HG03108 (cell line): ENCODE results near the gene PATL1.
"Not testable (repeated sequence)": the region's sequence is repeated elsewhere in the genome, so short reads cannot be mapped to it uniquely, and the experiment has no call there.

ENCODE experiments used
- ATAC-seq: cut with Tn5 transposase; IDR thresholded peaks from one replicate; pipeline ENCODE4 v1.9.1; 2021; ENCODE audit warnings: moderate library complexity; ENCODE audit not compliant: unreplicated experiment

Gene PATL1

GRCh38 chr11:59678118-59678812, 9.4 kb upstream of the PATL1 start:
- ATAC-seq: no peak

GRCh38 chr11:59676205-59676604, 7.4 kb upstream of the PATL1 start:
- no peak for ATAC-seq

- ATAC-seq: no peak
Observed at GRCh38 chr11:59674291-59674690, 5.5 kb upstream of the PATL1 start.

- ATAC-seq: no peak
Observed at GRCh38 chr11:59673291-59673690, 4.5 kb upstream of the PATL1 start.

- no peak for ATAC-seq
Observed at GRCh38 chr11:59671471-59671870, 2.6 kb upstream of the PATL1 start.

GRCh38 chr11:59669611-59670009, 773 bp upstream of the PATL1 start:
- no peak for ATAC-seq

GRCh38 chr11:59668188-59668949, 468 bp downstream of the PATL1 start:
- peak; percentile 6 for ATAC-seq

GRCh38 chr11:59667812-59668187, 1.0 kb downstream of the PATL1 start:
- no peak for ATAC-seq

- no peak for ATAC-seq
Observed at GRCh38 chr11:59666969-59667368, 1.9 kb downstream of the PATL1 start.

GRCh38 chr11:59660621-59661020, 8.2 kb downstream of the PATL1 start:
- ATAC-seq: no peak

- ATAC-seq: no peak
Observed at GRCh38 chr11:59659981-59660380, 8.9 kb downstream of the PATL1 start.

- no peak for ATAC-seq
Observed at GRCh38 chr11:59658036-59658435, 10.8 kb downstream of the PATL1 start.

GRCh38 chr11:59654893-59655292, 13.9 kb downstream of the PATL1 start:
- ATAC-seq: no peak

- ATAC-seq: no peak
Observed at GRCh38 chr11:59647245-59647980, 21.4 kb downstream of the PATL1 start.

- no peak for ATAC-seq
Observed at GRCh38 chr11:59644528-59644927, 24.3 kb downstream of the PATL1 start.

- no peak for ATAC-seq
Observed at GRCh38 chr11:59643390-59643789, 25.4 kb downstream of the PATL1 start.

GRCh38 chr11:59641156-59641555, 27.7 kb downstream of the PATL1 start:
- no peak for ATAC-seq

- no peak for ATAC-seq
Observed at GRCh38 chr11:59630493-59630892, 38.3 kb downstream of the PATL1 start.

GRCh38 chr11:59629996-59630395, 38.8 kb downstream of the PATL1 start:
- ATAC-seq: no peak

GRCh38 chr11:59626969-59627368, 41.9 kb downstream of the PATL1 start:
- not testable (repeated sequence) for ATAC-seq

- no peak for ATAC-seq
Observed at GRCh38 chr11:59625703-59626102, 43.1 kb downstream of the PATL1 start.

- ATAC-seq: no peak
Observed at GRCh38 chr11:59617876-59618275, 51.0 kb downstream of the PATL1 start.
